ENCODE results near the gene SLC39A9. TPM values are rescaled to one million over a fixed set of nuclear protein-coding genes. Genes with fewer than 3 reads are reported as not detected.

SLC39A9 gene
- total and polyA plus RNA-seq, 10 of the 15 experiments (the other 5 are each of a cell fraction or from before 2014, with no cell fraction given): 19.9 to 109 (median 46.9) TPM

GRCh38 chr14:69451941-69452340 lies 53.4 kb downstream of the SLC39A9 start:
- ChIA-PET POLR2A (no interaction called here), SMC1A (ENCODE audit: uncharacterized antibody, unreplicated experiment) (interaction anchor here (1.5 to 2.9 kb wide), 2 partner anchors 8 to 87 kb away, joined by 3 to 8 read pairs; no protein-coding TSS in a partner anchor), CTCF (no interaction called here), RAD21 (ENCODE audit: unreplicated experiment) (no interaction called here)
- Histone ChIP-seq H3K4me3 (no peak overlapping the region), H3K4me1 (ENCODE audit: control insufficient read depth, insufficient read depth, low read length) (no peaks in the 10 kb centered on the region), H3K79me2 (ENCODE audit: control insufficient read depth, insufficient read depth, low read length) (no peaks in the 10 kb centered on the region), H3K27ac (ENCODE audit: control insufficient read depth, insufficient read depth) (no peak overlapping the region), H3K27me3 (replicated peaks in 1 of 2; ENCODE audit: control insufficient read depth in 2 of 2, insufficient read depth in 2 of 2, low read length in 1 of 2) (no peaks in the 10 kb centered on the region), H3K36me3 (ENCODE audit: control insufficient read depth in 2 of 2, insufficient read depth in 2 of 2, low read length in 1 of 2) (peaks cover 0 to 11% of the 10 kb centered on the region in 2 experiments; a peak in 2 of 4 replicates), H3K9me3 (replicated peaks; ENCODE audit: control insufficient read depth, insufficient read depth, low read length) (no peaks in the 10 kb centered on the region), H3K4me2 (ENCODE audit: control insufficient read depth, insufficient read depth) (no peak overlapping the region), H3K9ac (ENCODE audit: control insufficient read depth, insufficient read depth, low read length) (no peak overlapping the region), H4K20me1 (ENCODE audit: control insufficient read depth, insufficient read depth) (no peaks in the 10 kb centered on the region), H2AFZ (ENCODE audit: control insufficient read depth, low read depth, low read length) (no peak overlapping the region)
- TF ChIP-seq RBBP5 (conservative IDR thresholded peaks at IDR 0.05): no peak
- TF ChIP-seq SP1 (IDR thresholded peaks at IDR 0.05; ENCODE audit: low read depth, low read length): no peak
- TF ChIP-seq MXI1 (IDR thresholded peaks at IDR 0.05; ENCODE audit: low read depth, low read length): no peak
- TF ChIP-seq POU2F2 (IDR thresholded peaks at IDR 0.05; ENCODE audit: borderline replicate concordance, low read depth, low read length): no peak
- TF ChIP-seq TCF7 (IDR thresholded peaks at IDR 0.05; ENCODE audit: borderline replicate concordance): no peak
- no peak for TF ChIP-seq ATF2 (IDR thresholded peaks at IDR 0.05; ENCODE audit: low read length)
- TF ChIP-seq ZNF274 (IDR thresholded peaks at IDR 0.05; ENCODE audit: insufficient read depth, insufficient read length): no peak
- FAIRE-seq (peak; percentile 65), DNase-seq (ENCODE audit: low read depth, low spot score) (no peak), ATAC-seq (no peak)
- intact Hi-C loops (cut with micrococcal nuclease; ENCODE audit: unreplicated experiment) (no loop called here), in situ Hi-C loops (cut with MboI) (no loop called here)
- WGBS (ENCODE audit: insufficient coverage, insufficient replicate concordance, low lambda C conversion rate, missing lambda C conversion rate): 98% methylated on average over 2 of the region's 2 CpGs
- BruUV-seq (replicated peaks): no TSS peak
